Lower leg skin (tissue), 4 donors: ENCODE results near the gene WFDC11. TPM values are rescaled to one million over a fixed set of nuclear protein-coding genes. Genes with fewer than 3 reads are reported as not detected.

Source experiments
- DNase-seq, 2 donors: peaks; one replicate each; pipeline ENCODE4 v3.0.0-alpha.2; 2019; ENCODE audit warnings: low spot score in 2 of 2
- H3K4me3 ChIP-seq: fragments of 200-600 bp; sonication (generic); 2 replicates; pipeline ENCODE4 v1.5.1; 2017; ENCODE audit warnings: mild to moderate bottlenecking, low read depth; ENCODE audit not compliant: poor library complexity, severe bottlenecking
- POLR2A ChIP-seq, 2 donors: fragments of 450-650 bp; IDR thresholded peaks; one replicate each; pipeline ENCODE4 v1.6.1; 2016 to 2017; ENCODE audit warnings: antibody characterized with exemption in 2 of 2, mild to moderate bottlenecking in 1 of 2, moderate library complexity in 1 of 2
- WGBS, 2 donors: methylation state at CpG; one replicate each; pipeline ENCODE4 v1.1.5; 2018; 5-methylcytosine and 5-hydroxymethylcytosine counted together
- intact Hi-C: fragments of 100-400 bp; cut with DNase I; formaldehyde crosslinking; loops from one replicate; pipeline ENCODE4 v1.15.0; 2023; ENCODE audit warnings: low total_unique reads
- total RNA-seq, 4 donors: library from RNA; depleted of rRNA; stranded (reverse); fragments of >200 nt; gene quantifications; one replicate each; pipeline ENCODE4 v1.1.0, GENCODE V29; 2016
- TF ChIP-seq, protein P1 (sequence below), 3 donors: fragments of 450-650 bp; IDR thresholded peaks; one replicate each; pipeline ENCODE4 v1.5.1; 2016; ENCODE audit warnings: antibody characterized with exemption in 3 of 3, mild to moderate bottlenecking in 3 of 3, moderate library complexity in 2 of 3

WFDC11 gene
- total RNA-seq, 4 donors from 2014 or later, result not detected

DNA sequence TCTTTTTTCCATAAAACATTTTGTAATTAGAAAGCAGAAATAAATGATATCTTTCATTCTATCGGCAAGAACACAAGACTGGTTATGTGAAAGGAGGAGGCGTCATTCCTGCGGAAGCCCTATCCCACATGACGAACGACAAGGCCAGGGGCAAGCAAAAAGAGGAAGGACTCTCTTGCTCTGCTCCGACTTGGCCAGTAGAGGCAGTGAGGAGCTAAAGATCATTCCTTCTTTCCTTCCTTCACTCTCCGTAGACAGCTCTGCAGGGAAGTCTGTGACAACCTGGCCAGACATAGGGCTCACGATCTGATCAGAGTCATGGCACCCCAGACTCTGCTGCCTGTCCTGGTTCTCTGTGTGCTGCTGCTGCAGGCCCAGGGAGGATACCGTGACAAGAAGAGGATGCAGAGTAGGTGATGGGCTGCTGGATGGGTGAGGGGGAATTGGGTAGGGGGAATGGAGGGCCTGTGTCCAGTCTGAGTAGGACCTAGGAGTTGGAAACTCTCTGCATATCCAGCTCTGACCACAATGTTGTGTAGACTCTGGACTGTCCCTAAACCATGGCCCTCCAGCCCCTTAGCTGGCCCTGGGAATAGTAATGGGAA lies 40.4 kb downstream of the WFDC11 start, which contains the start of gene WFDC10A:
Gene WFDC10A (plus strand): TSS at position 244 of the 605 bp plus-strand sequence. CDS start 75 bp downstream, at position 319.
- TF ChIP-seq, protein P1, sequence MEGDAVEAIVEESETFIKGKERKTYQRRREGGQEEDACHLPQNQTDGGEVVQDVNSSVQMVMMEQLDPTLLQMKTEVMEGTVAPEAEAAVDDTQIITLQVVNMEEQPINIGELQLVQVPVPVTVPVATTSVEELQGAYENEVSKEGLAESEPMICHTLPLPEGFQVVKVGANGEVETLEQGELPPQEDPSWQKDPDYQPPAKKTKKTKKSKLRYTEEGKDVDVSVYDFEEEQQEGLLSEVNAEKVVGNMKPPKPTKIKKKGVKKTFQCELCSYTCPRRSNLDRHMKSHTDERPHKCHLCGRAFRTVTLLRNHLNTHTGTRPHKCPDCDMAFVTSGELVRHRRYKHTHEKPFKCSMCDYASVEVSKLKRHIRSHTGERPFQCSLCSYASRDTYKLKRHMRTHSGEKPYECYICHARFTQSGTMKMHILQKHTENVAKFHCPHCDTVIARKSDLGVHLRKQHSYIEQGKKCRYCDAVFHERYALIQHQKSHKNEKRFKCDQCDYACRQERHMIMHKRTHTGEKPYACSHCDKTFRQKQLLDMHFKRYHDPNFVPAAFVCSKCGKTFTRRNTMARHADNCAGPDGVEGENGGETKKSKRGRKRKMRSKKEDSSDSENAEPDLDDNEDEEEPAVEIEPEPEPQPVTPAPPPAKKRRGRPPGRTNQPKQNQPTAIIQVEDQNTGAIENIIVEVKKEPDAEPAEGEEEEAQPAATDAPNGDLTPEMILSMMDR (IDR thresholded peaks at IDR 0.05), result no peak
- no peak for TF ChIP-seq POLR2A (IDR thresholded peaks at IDR 0.05)
- peak in 1 of 2 donors; percentile 34 for DNase-seq
- intact Hi-C loops, result no loop called here
- 9 to 10% methylated on average over 9 of the region's 9 CpGs for WGBS, 2 donors
- no peak within 1 kb of the TSS for H3K4me3 ChIP-seq

DNA sequence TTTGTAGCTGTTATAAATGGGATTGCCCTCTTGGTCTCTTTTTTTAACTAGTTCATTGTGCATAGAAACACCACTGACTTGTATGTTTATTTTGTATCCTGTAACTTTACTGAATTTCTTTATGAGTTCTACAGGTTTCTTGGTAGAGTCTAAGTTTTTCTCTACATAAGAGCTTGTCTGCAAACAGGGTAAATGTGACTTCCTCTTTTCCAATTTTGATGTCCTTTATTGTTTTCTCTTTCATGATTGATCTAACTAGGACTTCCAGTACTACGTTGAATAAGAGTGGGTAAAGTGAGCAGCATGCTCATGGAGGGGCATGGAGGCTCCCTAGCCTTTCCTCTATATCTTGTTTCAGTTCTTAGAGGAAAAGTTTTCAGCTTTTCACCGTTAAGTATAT lies 43.5 kb downstream of the WFDC11 start:
- no peak for DNase-seq
- WGBS, 2 donors, result 72 to 79% methylated on average over 2 of the region's 2 CpGs
- intact Hi-C loops, result no loop called here
- no peak for TF ChIP-seq POLR2A (IDR thresholded peaks at IDR 0.05)
- TF ChIP-seq, protein P1 (IDR thresholded peaks at IDR 0.05), result no peak
- H3K4me3 ChIP-seq, result no peak overlapping the region

DNA sequence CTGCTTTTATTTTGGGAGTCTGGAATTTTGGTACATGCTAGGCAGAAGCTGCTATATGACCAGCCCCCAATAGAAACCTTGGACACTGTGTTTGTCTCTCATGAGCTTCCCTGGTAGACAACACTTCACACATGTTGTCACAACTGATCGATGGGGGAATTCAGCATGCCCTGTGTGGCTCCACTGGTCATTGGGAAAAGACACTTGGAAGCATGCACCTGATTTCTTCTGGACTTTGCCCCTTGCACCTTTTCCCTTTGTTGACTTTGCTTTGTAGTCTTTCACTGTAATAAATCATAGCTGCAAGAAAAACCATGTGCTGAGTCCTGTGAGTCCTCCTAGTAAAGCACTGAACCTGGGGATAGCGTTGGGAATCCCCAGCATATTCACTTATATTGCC lies 48.4 kb downstream of the WFDC11 start:
- intact Hi-C loops, result no loop called here
- WGBS, 2 donors, result 84 to 89% methylated on average over 2 of the region's 2 CpGs
- TF ChIP-seq, protein P1 (IDR thresholded peaks at IDR 0.05), result no peak
- TF ChIP-seq POLR2A (IDR thresholded peaks at IDR 0.05), result no peak
- no peak for DNase-seq
- H3K4me3 ChIP-seq, result no peak overlapping the region

DNA sequence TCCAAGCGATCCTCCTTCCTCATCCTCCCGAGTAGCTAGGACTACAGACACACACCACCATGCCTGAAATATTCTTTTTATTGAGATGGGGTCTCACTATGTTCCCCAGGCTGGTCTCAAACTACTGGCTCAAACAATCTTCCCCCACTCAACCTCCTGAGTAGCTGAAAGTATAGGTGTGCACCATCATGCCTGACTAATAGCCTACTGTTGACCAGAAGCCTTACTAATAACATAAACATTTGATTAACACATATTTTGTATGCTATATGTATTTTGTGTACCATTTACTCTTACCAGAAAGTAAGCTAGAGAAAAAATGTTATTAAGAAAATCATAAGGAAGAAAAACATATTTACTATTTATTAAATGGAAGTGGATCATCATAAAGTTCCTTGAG lies 52.4 kb downstream of the WFDC11 start:
- no peak overlapping the region for H3K4me3 ChIP-seq
- no peak for DNase-seq
- TF ChIP-seq, protein P1 (IDR thresholded peaks at IDR 0.05), result no peak
- TF ChIP-seq POLR2A (IDR thresholded peaks at IDR 0.05), result no peak
- whole genome bisulfite sequencing, 2 donors, result 90 to 95% methylated on average over 2 of the region's 2 CpGs
- intact Hi-C loops, result no loop called here

DNA sequence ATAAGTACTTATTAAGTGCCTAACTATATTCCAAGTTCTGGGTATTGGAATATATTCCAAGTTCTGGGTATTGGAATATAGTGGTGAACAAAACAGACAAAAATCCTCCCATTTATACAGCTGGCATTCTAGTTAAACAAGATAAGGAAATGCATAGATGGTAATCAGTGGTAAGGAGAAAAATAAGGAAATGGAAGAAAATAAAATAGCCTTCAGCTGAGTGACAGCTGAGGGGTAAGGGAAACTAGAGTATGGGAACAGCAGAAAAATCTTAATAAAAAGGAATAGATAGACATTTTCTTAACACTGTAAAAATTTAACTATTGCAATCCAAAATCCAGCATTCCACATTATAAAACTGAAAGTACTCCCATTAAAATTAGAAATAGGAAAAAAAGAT lies 57.7 kb downstream of the WFDC11 start:
- H3K4me3 ChIP-seq, result no peak overlapping the region
- intact Hi-C loops, result no loop called here
- TF ChIP-seq, protein P1 (IDR thresholded peaks at IDR 0.05), result no peak
- TF ChIP-seq POLR2A (IDR thresholded peaks at IDR 0.05), result no peak
- DNase-seq, result no peak

DNA sequence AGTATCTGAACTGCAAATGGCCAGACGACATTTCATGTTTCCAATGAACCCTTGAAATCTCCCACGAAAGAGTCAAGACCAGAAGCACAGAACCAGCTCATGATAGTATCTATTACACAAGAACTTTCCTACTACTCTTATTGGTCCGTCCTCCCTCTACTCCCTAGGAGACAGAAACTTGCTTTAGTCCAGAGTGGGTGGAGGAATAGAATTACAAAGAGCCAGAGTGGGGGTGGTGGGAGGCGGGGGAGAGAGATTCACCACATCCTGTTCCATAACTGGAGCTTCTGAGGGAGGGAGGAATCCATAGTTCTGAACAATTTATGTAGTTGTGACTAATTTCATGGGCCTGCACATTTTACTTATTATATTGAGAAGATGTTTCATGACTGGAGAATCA lies 59.0 kb downstream of the WFDC11 start:
- 45 to 46% methylated on average over 4 of the region's 4 CpGs for WGBS, 2 donors
- H3K4me3 ChIP-seq, result no peak overlapping the region
- intact Hi-C loops, result no loop called here
- no peak for DNase-seq
- TF ChIP-seq, protein P1 (IDR thresholded peaks at IDR 0.05), result no peak
